RWPE2 (cell line): ENCODE measurements around the gene CCDC12.
A peak's percentile ranks its signal among the peaks of the same experiment; 100 is the strongest.
"Not testable (repeated sequence)": the region's sequence is repeated elsewhere in the genome, so short reads cannot be mapped to it uniquely, and the experiment has no call there.

Experiments used
- ATAC-seq: fragments of 200-7000 bp; cut with Tn5 transposase; 3 replicates; pipeline ENCODE4 v1.9.1; 2021; ENCODE audit warnings: low read depth
- DNase-seq: peaks from one replicate; pipeline ENCODE4 v3.0.0-alpha.2; 2020; ENCODE audit warnings: low spot score
- H3K27ac ChIP-seq: fragments of 450-650 bp; 2 replicates; pipeline ENCODE4 v1.5.1; 2017; ENCODE audit warnings: mild to moderate bottlenecking; ENCODE audit not compliant: poor library complexity, severe bottlenecking
- H3K27me3 ChIP-seq: fragments of 250-450 bp; sonication (Bioruptor Pico); 2 replicates; pipeline ENCODE4 v1.5.1; 2021; ENCODE audit warnings: mild to moderate bottlenecking, moderate library complexity; ENCODE audit not compliant: insufficient read depth, poor library complexity, severe bottlenecking
- H3K36me3 ChIP-seq: fragments of 250-450 bp; sonication (Bioruptor Pico); 2 replicates; pipeline ENCODE4 v1.5.1; 2020; ENCODE audit warnings: low read depth, mild to moderate bottlenecking, moderate library complexity
- H3K4me1 ChIP-seq: fragments of 250-450 bp; sonication (Bioruptor Pico); 2 replicates; pipeline ENCODE4 v1.5.1; 2021; ENCODE audit warnings: mild to moderate bottlenecking, moderate library complexity; ENCODE audit not compliant: insufficient read depth, poor library complexity, severe bottlenecking
- H3K4me3 ChIP-seq: fragments of 250-450 bp; sonication (Bioruptor Pico); 2 replicates; pipeline ENCODE4 v1.5.1; 2021; ENCODE audit warnings: mild to moderate bottlenecking, moderate library complexity; ENCODE audit not compliant: severe bottlenecking
- H3K9me3 ChIP-seq: fragments of 250-450 bp; sonication (Bioruptor Pico); 2 replicates; pipeline ENCODE4 v1.5.1; 2021; ENCODE audit warnings: mild to moderate bottlenecking, moderate library complexity; ENCODE audit not compliant: severe bottlenecking
- CTCF ChIP-seq: fragments of 450-650 bp; IDR thresholded peaks from one replicate; pipeline ENCODE4 v1.5.1; 2017; ENCODE audit warnings: mild to moderate bottlenecking, moderate library complexity; ENCODE audit not compliant: poor library complexity, severe bottlenecking

CCDC12 gene

GRCh38 chr3:46971151-46971550, 5.4 kb downstream of the CCDC12 start:
- H3K27me3 ChIP-seq: no peaks in the 10 kb centered on the region
- peaks cover 20% of the 10 kb centered on the region for H3K36me3 ChIP-seq
- H3K27ac ChIP-seq: no peak overlapping the region
- H3K4me1 ChIP-seq: no peaks in the 10 kb centered on the region
- no peak overlapping the region for H3K4me3 ChIP-seq
- TF ChIP-seq CTCF: no peak
- no peaks in the 10 kb centered on the region for H3K9me3 ChIP-seq
- DNase-seq: no peak
- ATAC-seq: no peak

GRCh38 chr3:46970391-46971091, 6.0 kb downstream of the CCDC12 start:
- no peak for DNase-seq
- no peaks in the 10 kb centered on the region for H3K27me3 ChIP-seq
- no peak overlapping the region for H3K4me3 ChIP-seq
- H3K4me1 ChIP-seq: no peaks in the 10 kb centered on the region
- H3K9me3 ChIP-seq: no peaks in the 10 kb centered on the region
- H3K27ac ChIP-seq: no peak overlapping the region
- TF ChIP-seq CTCF: no peak
- peaks cover 26% of the 10 kb centered on the region for H3K36me3 ChIP-seq
- ATAC-seq: 0 out of 3 replicates have a peak, but pooled peaks have one; percentile 26

GRCh38 chr3:46968783-46969428, 7.6 kb downstream of the CCDC12 start:
- Histone ChIP-seq H3K36me3 (peaks cover 29% of the 10 kb centered on the region), H3K9me3 (no peaks in the 10 kb centered on the region), H3K4me3 (no peak overlapping the region), H3K27me3 (no peaks in the 10 kb centered on the region), H3K27ac (no peak overlapping the region), H3K4me1 (no peaks in the 10 kb centered on the region)
- no peak for DNase-seq
- no peak for TF ChIP-seq CTCF
- no peak for ATAC-seq

GRCh38 chr3:46966811-46967210, 9.7 kb downstream of the CCDC12 start:
- no peaks in the 10 kb centered on the region for H3K27me3 ChIP-seq
- ATAC-seq (peak; percentile 22; the same call in 2 of the 3 replicates), DNase-seq (no peak)
- no peak for TF ChIP-seq CTCF
- peaks cover 7% of the 10 kb centered on the region for H3K4me1 ChIP-seq
- H3K4me3 ChIP-seq: no peak overlapping the region
- no peak overlapping the region for H3K27ac ChIP-seq
- peaks cover 29% of the 10 kb centered on the region for H3K36me3 ChIP-seq
- no peaks in the 10 kb centered on the region for H3K9me3 ChIP-seq

GRCh38 chr3:46965151-46965550, 11.4 kb downstream of the CCDC12 start:
- no peaks in the 10 kb centered on the region for H3K9me3 ChIP-seq
- no peak overlapping the region for H3K27ac ChIP-seq
- DNase-seq: no peak
- no peaks in the 10 kb centered on the region for H3K27me3 ChIP-seq
- H3K36me3 ChIP-seq: peaks cover 25% of the 10 kb centered on the region
- H3K4me3 ChIP-seq: no peak overlapping the region
- no peak for ATAC-seq
- TF ChIP-seq CTCF: no peak
- H3K4me1 ChIP-seq: peaks cover 21% of the 10 kb centered on the region

- not testable (repeated sequence) for DNase-seq, H3K27me3 ChIP-seq, H3K4me3 ChIP-seq, ATAC-seq, H3K9me3 ChIP-seq, H3K27ac ChIP-seq
- Histone ChIP-seq H3K4me1 (peaks cover 26% of the 10 kb centered on the region), H3K36me3 (peaks cover 27% of the 10 kb centered on the region)
Measured at GRCh38 chr3:46964038-46964590, 12.4 kb downstream of the CCDC12 start.
